Measurements from ENCODE around the gene TPRA1.

DNA sequence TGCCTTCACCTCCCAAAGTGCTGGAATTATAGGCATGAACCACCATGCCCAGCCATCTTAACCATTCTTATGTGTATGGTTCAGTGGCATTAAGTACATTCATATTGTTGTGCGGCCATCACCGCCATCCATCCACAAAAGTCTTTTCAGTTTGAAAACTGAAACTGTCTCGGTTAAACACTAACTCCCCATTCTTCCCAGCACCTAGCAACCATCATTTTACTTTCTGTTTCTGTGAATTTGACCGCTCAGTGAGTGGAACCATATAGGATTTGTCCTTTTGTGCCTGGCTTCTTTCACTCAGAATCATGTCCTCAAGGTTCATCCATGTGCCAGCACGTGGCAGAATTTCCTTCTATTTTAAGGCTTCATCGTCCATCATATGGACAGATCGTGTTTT is 13.5 kb upstream of the TPRA1 start:
- TF ChIP-seq, protein P1, sequence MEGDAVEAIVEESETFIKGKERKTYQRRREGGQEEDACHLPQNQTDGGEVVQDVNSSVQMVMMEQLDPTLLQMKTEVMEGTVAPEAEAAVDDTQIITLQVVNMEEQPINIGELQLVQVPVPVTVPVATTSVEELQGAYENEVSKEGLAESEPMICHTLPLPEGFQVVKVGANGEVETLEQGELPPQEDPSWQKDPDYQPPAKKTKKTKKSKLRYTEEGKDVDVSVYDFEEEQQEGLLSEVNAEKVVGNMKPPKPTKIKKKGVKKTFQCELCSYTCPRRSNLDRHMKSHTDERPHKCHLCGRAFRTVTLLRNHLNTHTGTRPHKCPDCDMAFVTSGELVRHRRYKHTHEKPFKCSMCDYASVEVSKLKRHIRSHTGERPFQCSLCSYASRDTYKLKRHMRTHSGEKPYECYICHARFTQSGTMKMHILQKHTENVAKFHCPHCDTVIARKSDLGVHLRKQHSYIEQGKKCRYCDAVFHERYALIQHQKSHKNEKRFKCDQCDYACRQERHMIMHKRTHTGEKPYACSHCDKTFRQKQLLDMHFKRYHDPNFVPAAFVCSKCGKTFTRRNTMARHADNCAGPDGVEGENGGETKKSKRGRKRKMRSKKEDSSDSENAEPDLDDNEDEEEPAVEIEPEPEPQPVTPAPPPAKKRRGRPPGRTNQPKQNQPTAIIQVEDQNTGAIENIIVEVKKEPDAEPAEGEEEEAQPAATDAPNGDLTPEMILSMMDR (conservative IDR thresholded peaks at IDR 0.05; ENCODE audit: low read depth, low read length) = no peak
- no peak for TF ChIP-seq EZH2 (IDR thresholded peaks at IDR 0.05; ENCODE audit: borderline replicate concordance, low read depth, low read length, poor library complexity, severe bottlenecking)

Measured in A673 (cell line).